ENCODE measurements around the gene HNRNPA0.
"Not testable (repeated sequence)": the region's sequence is repeated elsewhere in the genome, so short reads cannot be mapped to it uniquely, and the experiment has no call there.

The HNRNPA0 gene
- total RNA-seq = 188 to 348 (median 207) reads per million in 3 donors

- Histone ChIP-seq H3K9me3 (ENCODE audit: control insufficient read depth, low read length) (no peaks in the 10 kb centered on the region), H3K27ac (ENCODE audit: insufficient read depth, low read length, poor library complexity, severe bottlenecking) (peak within 1 kb of the TSS; percentile 100), H3K27me3 (replicated peaks; ENCODE audit: control insufficient read depth, insufficient read depth, low read length, poor library complexity, severe bottlenecking) (no peaks in the 10 kb centered on the region), H3K4me1 (ENCODE audit: control insufficient read depth, insufficient read depth, low read length, poor library complexity, severe bottlenecking) (peaks cover 16% of the 10 kb centered on the region), H3K36me3 (ENCODE audit: control insufficient read depth, insufficient read depth, low read length) (peaks cover 5% of the 10 kb centered on the region), H3K4me3 (ENCODE audit: insufficient read depth, low read depth, low read length, poor library complexity, severe bottlenecking) (peak within 1 kb of the TSS; percentile 91)
- peak; percentile 93 to 95 (median 94) for DNase-seq
Measured at GRCh38 chr5:137754188-137754960, at the start of gene HNRNPA0. HNRNPA0 (minus strand) TSS chr5:137754363; CDS start chr5:137754066, 297 bp downstream.

- Histone ChIP-seq H3K4me1 (ENCODE audit: control insufficient read depth, insufficient read depth, low read length, poor library complexity, severe bottlenecking) (no peaks in the 10 kb centered on the region), H3K27ac (ENCODE audit: insufficient read depth, low read length, poor library complexity, severe bottlenecking) (no peak overlapping the region), H3K9me3 (ENCODE audit: control insufficient read depth, low read length) (no peaks in the 10 kb centered on the region), H3K36me3 (ENCODE audit: control insufficient read depth, insufficient read depth, low read length) (no peaks in the 10 kb centered on the region), H3K27me3 (replicated peaks; ENCODE audit: control insufficient read depth, insufficient read depth, low read length, poor library complexity, severe bottlenecking) (no peaks in the 10 kb centered on the region), H3K4me3 (ENCODE audit: insufficient read depth, low read depth, low read length, poor library complexity, severe bottlenecking) (no peak overlapping the region)
- no peak for DNase-seq
Measured at GRCh38 chr5:137802282-137803210, 48.4 kb upstream of the HNRNPA0 start.

GRCh38 chr5:137800700-137801411 is 46.7 kb upstream of the HNRNPA0 start:
- H3K9me3 ChIP-seq (ENCODE audit: control insufficient read depth, low read length) = no peaks in the 10 kb centered on the region
- no peaks in the 10 kb centered on the region for H3K36me3 ChIP-seq (ENCODE audit: control insufficient read depth, insufficient read depth, low read length)
- no peak for DNase-seq
- H3K4me1 ChIP-seq (ENCODE audit: control insufficient read depth, insufficient read depth, low read length, poor library complexity, severe bottlenecking) = no peaks in the 10 kb centered on the region
- H3K27me3 ChIP-seq (replicated peaks; ENCODE audit: control insufficient read depth, insufficient read depth, low read length, poor library complexity, severe bottlenecking) = no peaks in the 10 kb centered on the region
- no peak overlapping the region for H3K27ac ChIP-seq (ENCODE audit: insufficient read depth, low read length, poor library complexity, severe bottlenecking)
- H3K4me3 ChIP-seq (ENCODE audit: insufficient read depth, low read depth, low read length, poor library complexity, severe bottlenecking) = no peak overlapping the region

GRCh38 chr5:137796279-137796678 is 42.1 kb upstream of the HNRNPA0 start:
- no peaks in the 10 kb centered on the region for H3K4me1 ChIP-seq (ENCODE audit: control insufficient read depth, insufficient read depth, low read length, poor library complexity, severe bottlenecking)
- H3K9me3 ChIP-seq (ENCODE audit: control insufficient read depth, low read length) = no peaks in the 10 kb centered on the region
- no peak for DNase-seq
- H3K27me3 ChIP-seq (replicated peaks; ENCODE audit: control insufficient read depth, insufficient read depth, low read length, poor library complexity, severe bottlenecking) = no peaks in the 10 kb centered on the region
- H3K4me3 ChIP-seq (ENCODE audit: insufficient read depth, low read depth, low read length, poor library complexity, severe bottlenecking) = no peak overlapping the region
- H3K36me3 ChIP-seq (ENCODE audit: control insufficient read depth, insufficient read depth, low read length) = no peaks in the 10 kb centered on the region
- H3K27ac ChIP-seq (ENCODE audit: insufficient read depth, low read length, poor library complexity, severe bottlenecking) = no peak overlapping the region

- Histone ChIP-seq H3K36me3 (ENCODE audit: control insufficient read depth, insufficient read depth, low read length) (no peaks in the 10 kb centered on the region), H3K4me3 (ENCODE audit: insufficient read depth, low read depth, low read length, poor library complexity, severe bottlenecking) (no peak overlapping the region), H3K4me1 (ENCODE audit: control insufficient read depth, insufficient read depth, low read length, poor library complexity, severe bottlenecking) (no peaks in the 10 kb centered on the region), H3K27me3 (replicated peaks; ENCODE audit: control insufficient read depth, insufficient read depth, low read length, poor library complexity, severe bottlenecking) (no peaks in the 10 kb centered on the region), H3K27ac (ENCODE audit: insufficient read depth, low read length, poor library complexity, severe bottlenecking) (no peak overlapping the region), H3K9me3 (ENCODE audit: control insufficient read depth, low read length) (no peaks in the 10 kb centered on the region)
- no peak for DNase-seq
Measured at GRCh38 chr5:137794863-137795262, 40.7 kb upstream of the HNRNPA0 start.

- H3K27ac ChIP-seq (ENCODE audit: insufficient read depth, low read length, poor library complexity, severe bottlenecking) = no peak overlapping the region
- H3K9me3 ChIP-seq (ENCODE audit: control insufficient read depth, low read length) = no peaks in the 10 kb centered on the region
- H3K36me3 ChIP-seq (ENCODE audit: control insufficient read depth, insufficient read depth, low read length) = no peaks in the 10 kb centered on the region
- no peak for DNase-seq
- H3K27me3 ChIP-seq (replicated peaks; ENCODE audit: control insufficient read depth, insufficient read depth, low read length, poor library complexity, severe bottlenecking) = no peaks in the 10 kb centered on the region
- no peak overlapping the region for H3K4me3 ChIP-seq (ENCODE audit: insufficient read depth, low read depth, low read length, poor library complexity, severe bottlenecking)
- H3K4me1 ChIP-seq (ENCODE audit: control insufficient read depth, insufficient read depth, low read length, poor library complexity, severe bottlenecking) = no peaks in the 10 kb centered on the region
Measured at GRCh38 chr5:137792303-137792702, 38.1 kb upstream of the HNRNPA0 start.

- H3K27ac ChIP-seq (ENCODE audit: insufficient read depth, low read length, poor library complexity, severe bottlenecking) = no peak overlapping the region
Measured at GRCh38 chr5:137791799-137792198, 37.6 kb upstream of the HNRNPA0 start.

GRCh38 chr5:137791387-137791786 is 37.2 kb upstream of the HNRNPA0 start:
- H3K27me3 ChIP-seq (replicated peaks; ENCODE audit: control insufficient read depth, insufficient read depth, low read length, poor library complexity, severe bottlenecking) = no peaks in the 10 kb centered on the region
- DNase-seq = no peak
- H3K9me3 ChIP-seq (ENCODE audit: control insufficient read depth, low read length) = no peaks in the 10 kb centered on the region
- H3K4me3 ChIP-seq (ENCODE audit: insufficient read depth, low read depth, low read length, poor library complexity, severe bottlenecking) = no peak overlapping the region
- no peak overlapping the region for H3K27ac ChIP-seq (ENCODE audit: insufficient read depth, low read length, poor library complexity, severe bottlenecking)
- H3K36me3 ChIP-seq (ENCODE audit: control insufficient read depth, insufficient read depth, low read length) = no peaks in the 10 kb centered on the region
- no peaks in the 10 kb centered on the region for H3K4me1 ChIP-seq (ENCODE audit: control insufficient read depth, insufficient read depth, low read length, poor library complexity, severe bottlenecking)

More at GRCh38 chr5:137791799-137792198, 37.6 kb upstream of the HNRNPA0 start:
- Histone ChIP-seq H3K4me1 (ENCODE audit: control insufficient read depth, insufficient read depth, low read length, poor library complexity, severe bottlenecking) (no peaks in the 10 kb centered on the region), H3K27me3 (replicated peaks; ENCODE audit: control insufficient read depth, insufficient read depth, low read length, poor library complexity, severe bottlenecking) (no peaks in the 10 kb centered on the region), H3K4me3 (ENCODE audit: insufficient read depth, low read depth, low read length, poor library complexity, severe bottlenecking) (no peak overlapping the region), H3K9me3 (ENCODE audit: control insufficient read depth, low read length) (no peaks in the 10 kb centered on the region), H3K36me3 (ENCODE audit: control insufficient read depth, insufficient read depth, low read length) (no peaks in the 10 kb centered on the region)
- DNase-seq = no peak

GRCh38 chr5:137788560-137788959 is 34.4 kb upstream of the HNRNPA0 start:
- not testable (repeated sequence) for H3K27me3 ChIP-seq (replicated peaks; ENCODE audit: control insufficient read depth, insufficient read depth, low read length, poor library complexity, severe bottlenecking); H3K27ac ChIP-seq (ENCODE audit: insufficient read depth, low read length, poor library complexity, severe bottlenecking); H3K9me3 ChIP-seq (ENCODE audit: control insufficient read depth, low read length); H3K4me1 ChIP-seq (ENCODE audit: control insufficient read depth, insufficient read depth, low read length, poor library complexity, severe bottlenecking); H3K36me3 ChIP-seq (ENCODE audit: control insufficient read depth, insufficient read depth, low read length); DNase-seq; H3K4me3 ChIP-seq (ENCODE audit: insufficient read depth, low read depth, low read length, poor library complexity, severe bottlenecking)
